Stomach (tissue), 4 donors: ENCODE data around the gene CENPE.

Source experiments
- POLR2AphosphoS5 ChIP-seq, 3 donors: sonication (generic); formaldehyde crosslinking; IDR thresholded peaks; one replicate each; pipeline ENCODE4 v1.6.1; 2016; ENCODE audit warnings: antibody characterized with exemption in 3 of 3
- TF ChIP-seq, protein P1 (sequence below), 7 experiments: fragments of 450-650 bp in 4 of 7; fragments of 200-600 bp in 3 of 7; sonication (generic) in 3 of 7; IDR thresholded peaks; one replicate each; pipeline ENCODE4 v1.5.1; 2016 to 2019; ENCODE audit warnings: antibody characterized with exemption in 7 of 7, control low read depth in 2 of 7, mild to moderate bottlenecking in 1 of 7

DNA sequence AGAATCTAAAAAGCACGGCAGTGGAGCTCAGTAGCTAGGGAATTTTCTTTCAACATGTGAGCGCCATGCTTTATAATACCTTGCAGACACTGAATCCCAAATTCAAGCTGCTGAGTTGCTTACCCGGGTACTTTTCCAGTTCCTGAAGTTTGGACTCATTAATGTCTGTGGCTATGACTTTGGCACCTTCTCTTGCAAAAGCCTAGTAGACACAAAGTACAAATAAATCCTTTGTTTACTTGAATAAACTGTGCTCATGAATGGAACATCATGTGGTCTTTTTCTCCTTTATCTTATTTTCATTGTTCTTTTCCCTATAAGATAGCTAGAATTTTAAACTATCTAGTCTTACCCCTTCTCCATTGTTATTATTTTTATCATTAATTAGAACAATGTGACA is 103.1 kb downstream of the CENPE start:
- no peak for TF ChIP-seq POLR2AphosphoS5 (IDR thresholded peaks at IDR 0.05)
- TF ChIP-seq, protein P1, sequence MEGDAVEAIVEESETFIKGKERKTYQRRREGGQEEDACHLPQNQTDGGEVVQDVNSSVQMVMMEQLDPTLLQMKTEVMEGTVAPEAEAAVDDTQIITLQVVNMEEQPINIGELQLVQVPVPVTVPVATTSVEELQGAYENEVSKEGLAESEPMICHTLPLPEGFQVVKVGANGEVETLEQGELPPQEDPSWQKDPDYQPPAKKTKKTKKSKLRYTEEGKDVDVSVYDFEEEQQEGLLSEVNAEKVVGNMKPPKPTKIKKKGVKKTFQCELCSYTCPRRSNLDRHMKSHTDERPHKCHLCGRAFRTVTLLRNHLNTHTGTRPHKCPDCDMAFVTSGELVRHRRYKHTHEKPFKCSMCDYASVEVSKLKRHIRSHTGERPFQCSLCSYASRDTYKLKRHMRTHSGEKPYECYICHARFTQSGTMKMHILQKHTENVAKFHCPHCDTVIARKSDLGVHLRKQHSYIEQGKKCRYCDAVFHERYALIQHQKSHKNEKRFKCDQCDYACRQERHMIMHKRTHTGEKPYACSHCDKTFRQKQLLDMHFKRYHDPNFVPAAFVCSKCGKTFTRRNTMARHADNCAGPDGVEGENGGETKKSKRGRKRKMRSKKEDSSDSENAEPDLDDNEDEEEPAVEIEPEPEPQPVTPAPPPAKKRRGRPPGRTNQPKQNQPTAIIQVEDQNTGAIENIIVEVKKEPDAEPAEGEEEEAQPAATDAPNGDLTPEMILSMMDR (IDR thresholded peaks at IDR 0.05) = no peak
